Upper lobe of right lung (tissue), 1 donor: ENCODE results near the gene CDC42EP3. TPM values are rescaled to one million over a fixed set of nuclear protein-coding genes. Genes with fewer than 3 reads are reported as not detected.

Experiments
- ATAC-seq: fragments of 200-7000 bp; cut with Tn5 transposase; one replicate; pipeline ENCODE4 v1.9.1; 2020; ENCODE audit warnings: mild to moderate bottlenecking, moderate library complexity
- DNase-seq: peaks from one replicate; pipeline ENCODE4 v3.0.0-alpha.2; 2020
- H3K27ac ChIP-seq: fragments of 200-600 bp; one replicate; pipeline ENCODE4 v1.8.0; 2022
- H3K27me3 ChIP-seq: fragments of 200-600 bp; one replicate; pipeline ENCODE4 v1.8.0; 2022; ENCODE audit warnings: mild to moderate bottlenecking
- H3K36me3 ChIP-seq: fragments of 200-600 bp; one replicate; pipeline ENCODE4 v1.8.0; 2022
- H3K4me1 ChIP-seq: fragments of 200-600 bp; one replicate; pipeline ENCODE4 v1.8.0; 2022
- H3K4me3 ChIP-seq: fragments of 200-600 bp; one replicate; pipeline ENCODE4 v1.8.0; 2022; ENCODE audit warnings: mild to moderate bottlenecking
- H3K9me3 ChIP-seq: fragments of 200-600 bp; one replicate; pipeline ENCODE4 v1.8.0; 2022
- CTCF ChIP-seq: fragments of 200-600 bp; IDR thresholded peaks from one replicate; pipeline ENCODE4 v1.8.0; 2022; ENCODE audit warnings: antibody characterized with exemption
- intact Hi-C: fragments of 100-400 bp; cut with DNase I; formaldehyde crosslinking; loops from one replicate; pipeline ENCODE4 v1.11.0; 2022
- total RNA-seq: library from RNA; stranded (reverse); fragmentation: NEBNext Ultra II Directional; extraction: Animal tissue kit (Norgen Biotek cat#: 25700); gene quantifications from one replicate; pipeline ENCODE4 v1.2.1, GENCODE V29; 2021
- donor health status: DM: no; HTN: yes; CAD: no; lungs with severe emphysema.

The CDC42EP3 gene
- total RNA-seq, 1 donor from 2014 or later, result 71.1 TPM

- Histone ChIP-seq H3K9me3 (no peaks in the 10 kb centered on the region), H3K4me1 (peaks cover 7% of the 10 kb centered on the region), H3K4me3 (no peak overlapping the region), H3K27ac (no peak overlapping the region), H3K27me3 (no peaks in the 10 kb centered on the region), H3K36me3 (no peaks in the 10 kb centered on the region)
- DNase-seq (no peak), ATAC-seq (no peak)
- intact Hi-C loops, result no loop called here
- TF ChIP-seq CTCF, result no peak
Measured at GRCh38 chr2:37706334-37707183, 35.1 kb upstream of the CDC42EP3 start.

DNA sequence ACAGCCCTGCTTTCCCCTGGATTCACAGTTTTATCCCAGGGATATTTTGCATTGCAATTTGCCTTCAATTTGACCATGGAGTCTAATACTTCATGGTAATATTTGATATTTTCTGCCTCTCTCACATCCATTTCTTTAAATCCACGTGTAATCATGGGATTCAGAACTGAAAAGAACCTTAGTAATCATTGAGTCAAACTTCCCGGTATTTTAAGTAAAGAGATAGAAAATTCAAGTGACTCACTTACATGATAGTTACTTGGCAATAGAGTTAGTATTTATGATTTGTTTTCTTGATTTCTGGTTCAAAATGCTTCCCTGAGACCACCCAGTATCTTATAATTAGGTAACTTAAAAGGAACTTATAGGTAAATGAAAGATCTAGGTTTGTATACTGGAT lies 33.7 kb upstream of the CDC42EP3 start:
- Histone ChIP-seq H3K4me3 (no peak overlapping the region), H3K27me3 (no peaks in the 10 kb centered on the region), H3K36me3 (no peaks in the 10 kb centered on the region), H3K4me1 (no peaks in the 10 kb centered on the region), H3K9me3 (no peaks in the 10 kb centered on the region), H3K27ac (no peak overlapping the region)
- no peak for TF ChIP-seq CTCF
- ATAC-seq (no peak), DNase-seq (no peak)
- intact Hi-C loops, result no loop called here

DNA sequence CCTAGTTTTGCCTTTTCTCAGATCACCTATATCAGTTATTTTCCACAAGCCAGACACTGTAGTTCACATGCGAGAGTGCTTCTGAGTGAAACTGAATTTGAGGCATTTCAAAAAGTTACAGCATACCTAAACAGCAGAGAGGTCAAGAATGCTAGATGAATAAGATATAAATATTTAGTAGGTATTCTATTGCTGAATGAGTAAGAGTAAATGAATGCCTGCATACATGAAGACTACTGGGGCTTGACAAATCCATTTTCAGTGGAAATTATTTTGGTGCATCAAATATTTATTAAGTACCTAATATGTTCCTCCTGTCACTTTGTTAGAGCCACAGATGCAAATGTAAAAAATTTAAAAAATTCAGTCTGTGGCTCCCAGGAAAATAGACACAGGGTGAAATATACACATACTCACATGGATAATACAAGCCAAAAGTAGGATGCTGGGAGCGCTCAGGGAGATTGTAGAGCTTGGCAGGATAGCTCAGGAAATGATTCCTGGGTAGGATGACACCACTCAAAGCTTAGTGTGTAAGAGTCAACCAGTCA lies 27.6 kb upstream of the CDC42EP3 start:
- Histone ChIP-seq H3K4me3 (no peak overlapping the region), H3K4me1 (no peaks in the 10 kb centered on the region), H3K27ac (no peak overlapping the region), H3K9me3 (no peaks in the 10 kb centered on the region), H3K27me3 (no peaks in the 10 kb centered on the region), H3K36me3 (no peaks in the 10 kb centered on the region)
- ATAC-seq (no peak), DNase-seq (no peak)
- TF ChIP-seq CTCF, result no peak
- intact Hi-C loops, result no loop called here

GRCh38 chr2:37695336-37695735 lies 23.9 kb upstream of the CDC42EP3 start:
- no peak overlapping the region for H3K27ac ChIP-seq
- no peak for DNase-seq
- H3K36me3 ChIP-seq, result no peaks in the 10 kb centered on the region
- H3K9me3 ChIP-seq, result no peaks in the 10 kb centered on the region
- intact Hi-C loops, result no loop called here
- no peak for ATAC-seq
- H3K27me3 ChIP-seq, result no peaks in the 10 kb centered on the region
- no peak overlapping the region for H3K4me3 ChIP-seq
- TF ChIP-seq CTCF, result no peak
- no peaks in the 10 kb centered on the region for H3K4me1 ChIP-seq

DNA sequence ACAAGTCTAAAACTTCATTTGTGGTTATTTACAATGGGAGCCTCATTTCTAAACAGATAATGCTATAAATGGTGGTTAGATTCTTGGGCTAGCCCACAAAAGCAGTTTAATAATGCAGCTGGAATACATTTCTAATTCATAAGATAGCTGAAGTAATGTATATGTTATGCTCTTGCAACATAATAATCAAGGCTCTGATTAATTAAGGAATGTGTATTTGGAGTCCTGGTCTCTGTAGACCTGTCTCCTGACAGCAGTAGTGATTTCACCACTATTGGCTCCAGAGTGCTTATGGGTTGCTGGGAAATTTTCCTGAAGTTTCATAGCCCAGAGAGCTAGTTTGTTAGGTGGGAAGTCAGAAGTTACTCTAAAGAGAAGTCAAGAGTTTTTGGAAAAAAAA lies 21.3 kb upstream of the CDC42EP3 start:
- no peak for DNase-seq

More for the DNA sequence above, 21.3 kb upstream of the CDC42EP3 start:
- TF ChIP-seq CTCF, result no peak
- Histone ChIP-seq H3K36me3 (no peaks in the 10 kb centered on the region), H3K9me3 (no peaks in the 10 kb centered on the region), H3K27ac (no peak overlapping the region), H3K27me3 (no peaks in the 10 kb centered on the region), H3K4me1 (peaks cover 6% of the 10 kb centered on the region), H3K4me3 (no peak overlapping the region)
- intact Hi-C loops, result no loop called here
- ATAC-seq, result no peak
